ENCODE data around the gene LRP1. TPM values are rescaled to one million over a fixed set of nuclear protein-coding genes. Genes with fewer than 3 reads are reported as not detected.
"Not testable (repeated sequence)": the region's sequence is repeated elsewhere in the genome, so short reads cannot be mapped to it uniquely, and the experiment has no call there.

Gene LRP1
- total RNA-seq, 1 donor from 2014 or later: 108 TPM

DNA sequence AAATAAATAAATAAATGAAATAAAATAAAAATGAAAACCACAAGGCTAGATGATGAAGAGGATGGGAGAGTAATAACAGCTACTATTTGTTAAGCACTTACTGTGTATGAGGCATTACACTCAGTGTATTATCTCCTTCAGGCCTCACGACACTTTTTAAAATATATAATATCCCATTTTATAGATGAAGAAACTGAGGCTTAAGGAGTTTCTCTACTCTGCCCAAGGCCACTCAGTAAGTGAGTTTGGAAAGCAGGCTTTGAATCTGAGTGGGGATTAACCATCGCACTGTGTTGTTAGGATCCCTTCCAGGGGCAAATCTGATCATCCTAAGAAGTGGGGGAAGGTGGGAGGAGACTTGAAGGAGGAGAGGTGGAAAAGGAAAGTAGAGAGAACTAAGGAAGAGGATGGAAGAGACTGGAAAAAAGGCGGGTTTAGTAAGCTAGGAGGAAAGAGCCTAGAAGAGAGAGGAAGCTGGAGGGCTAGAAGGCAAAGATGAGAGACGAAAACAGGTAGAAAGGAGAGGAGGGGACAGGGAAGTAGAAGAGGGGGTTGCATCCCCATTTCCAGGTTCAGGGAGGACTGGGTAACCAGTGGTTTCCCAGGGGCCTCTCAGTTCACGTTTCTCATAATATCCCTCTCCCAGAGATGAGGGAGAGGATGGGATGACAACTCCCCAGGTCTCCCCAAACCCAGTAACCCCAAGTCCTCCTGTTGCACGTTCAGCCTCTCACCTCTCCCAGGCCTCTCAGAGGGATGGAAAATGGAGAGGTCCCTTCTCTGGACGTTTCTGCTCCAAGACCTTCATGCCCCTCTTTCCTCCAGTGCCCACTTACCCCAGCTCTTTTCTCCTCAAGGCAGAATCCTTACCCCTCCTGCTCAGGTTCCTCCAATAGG, 18.8 kb upstream of the LRP1 start:
- DNase-seq: no peak
- ATAC-seq: no peak
- intact Hi-C loops (cut with micrococcal nuclease): no loop called here

- ATAC-seq (peak; percentile 40), DNase-seq (peak; percentile 84)
- intact Hi-C loops (cut with micrococcal nuclease): no loop called here
Measured at GRCh38 chr12:57110104-57111030, 17.9 kb upstream of the LRP1 start.

DNA sequence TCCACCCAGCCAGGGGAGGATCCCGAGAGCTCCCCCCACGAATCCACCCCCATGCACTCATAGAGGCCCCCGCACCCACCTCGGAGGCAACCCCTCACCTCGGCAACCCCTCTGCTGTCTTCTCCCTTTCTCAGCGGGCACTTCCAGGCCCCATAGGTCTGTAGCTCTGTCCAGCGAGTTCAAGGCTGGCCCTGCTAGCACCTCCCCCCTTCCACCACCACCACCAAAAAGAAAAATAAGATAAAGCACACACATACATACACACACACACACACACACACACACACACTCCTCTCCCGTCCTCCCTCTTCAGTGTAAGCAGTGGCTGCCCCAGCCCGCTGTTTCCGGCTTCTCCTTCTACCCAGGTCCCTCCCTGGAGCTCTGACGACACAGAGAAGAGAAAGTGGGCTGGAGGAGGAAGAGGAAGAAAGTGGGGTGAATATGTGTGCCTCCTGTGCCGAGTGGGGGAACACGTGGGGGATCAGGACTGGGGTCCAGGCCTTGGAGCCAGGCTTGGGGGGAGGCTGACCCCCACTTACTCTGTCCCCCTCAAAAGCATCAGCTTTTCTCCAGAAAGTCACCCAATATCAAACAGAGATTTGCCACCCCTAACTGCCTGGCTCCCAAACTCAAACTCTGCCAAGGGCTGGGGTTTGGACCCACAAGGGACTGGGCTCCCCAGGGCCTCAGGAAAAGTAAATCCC, 17.1 kb upstream of the LRP1 start, which contains the start of gene STAT6:
TSS of gene STAT6 (minus strand) at position 332 of the 704 bp plus-strand sequence. CDS start 3,084 bp downstream, outside the sequence.
- DNase-seq: peak; percentile 82
- intact Hi-C loops (cut with micrococcal nuclease): no loop called here
- ATAC-seq: peak; percentile 79

GRCh38 chr12:57112492-57113294, 15.6 kb upstream of the LRP1 start:
- ATAC-seq (no peak), DNase-seq (peak; percentile 25)
- intact Hi-C loops (cut with micrococcal nuclease): loop anchor here (2.0 kb wide), 1 partner anchor 44 kb away; no protein-coding TSS in a partner anchor

DNA sequence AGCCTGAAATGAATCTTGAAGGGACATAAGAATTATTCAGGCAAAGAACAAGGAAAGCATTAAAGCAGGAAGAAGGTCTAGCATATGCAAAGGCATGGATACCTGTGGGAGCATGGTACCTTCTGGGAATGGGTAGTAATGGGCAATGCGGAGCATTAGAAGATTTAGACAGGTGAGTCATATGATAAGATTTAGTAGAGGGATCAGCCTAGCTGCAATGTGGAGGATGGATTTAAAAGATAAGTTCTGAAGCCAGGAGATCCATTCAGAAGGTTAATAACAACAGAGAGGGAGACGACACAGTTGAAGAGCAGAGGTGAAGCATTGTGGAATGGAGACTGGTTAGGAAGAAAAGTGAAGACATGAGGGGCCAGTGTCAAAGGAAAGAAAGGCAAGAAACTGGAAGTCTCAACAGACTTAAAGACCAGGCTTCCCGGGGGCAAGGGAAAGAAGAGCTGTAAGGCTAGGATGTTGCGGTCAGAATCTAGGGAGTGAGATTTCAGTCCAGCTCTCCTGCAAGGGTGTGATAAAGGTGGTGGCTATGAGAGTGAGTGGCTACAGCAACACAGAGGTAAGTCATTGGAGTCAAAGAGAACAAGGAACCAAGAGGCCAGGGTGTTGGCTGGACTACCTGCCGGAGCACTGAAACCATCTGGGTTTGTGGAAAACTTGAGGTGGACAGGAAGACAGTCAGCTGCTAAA, 11.6 kb upstream of the LRP1 start:
- intact Hi-C loops (cut with micrococcal nuclease): no loop called here
- DNase-seq: no peak
- ATAC-seq: no peak

GRCh38 chr12:57118711-57119271, 9.5 kb upstream of the LRP1 start:
- intact Hi-C loops (cut with micrococcal nuclease): no loop called here

GRCh38 chr12:57119294-57120085, 8.8 kb upstream of the LRP1 start:
- DNase-seq (no peak), ATAC-seq (no peak)
- intact Hi-C loops (cut with micrococcal nuclease): no loop called here

More at GRCh38 chr12:57118711-57119271, 9.5 kb upstream of the LRP1 start:
- peak; percentile 80 for ATAC-seq
- DNase-seq: no peak

GRCh38 chr12:57120718-57121117, 7.6 kb upstream of the LRP1 start:
- intact Hi-C loops (cut with micrococcal nuclease); DNase-seq: not testable (repeated sequence)

GRCh38 chr12:57123813-57124212, 4.5 kb upstream of the LRP1 start:
- DNase-seq: no peak
- intact Hi-C loops (cut with micrococcal nuclease): no loop called here
- ATAC-seq: no peak

More at GRCh38 chr12:57120718-57121117, 7.6 kb upstream of the LRP1 start:
- ATAC-seq: not testable (repeated sequence)

DNA sequence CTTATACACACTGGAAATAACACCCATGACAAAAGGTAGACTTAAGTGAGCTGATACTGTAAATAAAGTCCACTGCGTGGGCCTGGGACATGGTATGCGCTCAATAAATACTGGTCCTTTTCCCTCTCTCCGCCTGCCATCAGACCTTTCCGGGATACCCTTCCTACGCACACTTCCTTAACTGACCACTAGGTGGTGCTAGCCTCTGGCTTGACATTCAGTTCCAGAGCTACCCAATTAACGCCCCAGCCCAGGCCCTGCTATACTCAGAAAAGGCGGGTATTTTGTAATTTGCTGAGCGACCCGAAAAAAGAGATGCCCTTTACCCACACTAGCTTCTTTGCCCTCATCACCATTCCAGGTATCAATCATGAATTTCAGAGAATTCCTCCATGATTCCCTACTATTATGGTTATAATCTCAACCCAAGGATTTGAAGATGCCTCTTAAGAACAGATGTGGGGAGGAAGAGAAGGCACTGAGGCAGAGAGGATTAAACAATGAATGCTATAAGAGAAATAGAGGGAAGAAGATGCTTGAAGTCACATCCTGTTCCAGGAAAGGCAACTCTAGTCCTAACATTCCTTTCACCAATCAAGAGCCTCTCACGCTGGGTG, 3.9 kb upstream of the LRP1 start:
- ATAC-seq (peak; percentile 8), DNase-seq (peak; percentile 53)
- intact Hi-C loops (cut with micrococcal nuclease): no loop called here

DNA sequence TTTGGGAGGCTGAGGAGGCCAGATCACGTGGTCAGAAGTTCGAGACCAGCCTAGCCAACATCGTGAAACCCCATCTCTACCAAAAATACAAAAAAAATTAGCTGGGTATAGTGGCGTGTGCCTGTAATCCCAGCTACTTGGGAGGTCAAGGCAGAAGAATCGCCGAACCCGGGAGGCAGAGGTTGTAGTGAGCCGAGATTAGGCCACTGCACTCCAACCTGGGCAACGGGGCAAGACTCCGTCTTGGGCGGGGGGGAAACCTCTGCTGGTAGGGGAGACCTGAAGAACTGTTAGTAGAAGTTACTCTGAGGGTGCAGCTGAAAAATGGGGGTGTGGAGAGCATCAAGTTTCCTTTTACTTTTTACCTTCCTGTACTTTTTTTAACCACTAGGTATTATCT, 2.2 kb upstream of the LRP1 start:
- no peak for DNase-seq
- intact Hi-C loops (cut with micrococcal nuclease): no loop called here
- no peak for ATAC-seq

GRCh38 chr12:57126561-57126960, 1.7 kb upstream of the LRP1 start:
- intact Hi-C loops (cut with micrococcal nuclease): no loop called here
- no peak for ATAC-seq
- DNase-seq: no peak

GRCh38 chr12:57127101-57127725, 1.1 kb upstream of the LRP1 start:
- intact Hi-C loops (cut with micrococcal nuclease): no loop called here
- ATAC-seq (peak; percentile 63), DNase-seq (peak; percentile 86)

- DNase-seq: no peak
- ATAC-seq: no peak
- intact Hi-C loops (cut with micrococcal nuclease): loop anchor here (2.0 kb wide), 1 partner anchor 54 kb away; no protein-coding TSS in a partner anchor
Measured at GRCh38 chr12:57128519-57129247, 400 bp downstream of the LRP1 start.

- DNase-seq: no peak
- ATAC-seq: no peak
- intact Hi-C loops (cut with micrococcal nuclease): loop anchor here (2.0 kb wide), 1 partner anchor 53 kb away; no protein-coding TSS in a partner anchor
Measured at GRCh38 chr12:57129321-57129842, 1.1 kb downstream of the LRP1 start.
